ENCODE data around the gene SEC14L5.

- no peak for TF ChIP-seq POLR2A (IDR thresholded peaks at IDR 0.05; ENCODE audit: low read depth, low read length)
- no peak for TF ChIP-seq POLR2AphosphoS5 (IDR thresholded peaks at IDR 0.05; ENCODE audit: low read depth, low read length)
- no peak for TF ChIP-seq TAF1 (IDR thresholded peaks at IDR 0.05; ENCODE audit: borderline replicate concordance, low read depth, low read length)
These were observed 42.5 kb downstream of the SEC14L5 start for GRCh38 chr16:5000573-5001001.
